ENCODE data around the gene TAF4B. TPM values are rescaled to one million over a fixed set of nuclear protein-coding genes. Genes with fewer than 3 reads are reported as not detected.
"Not testable (repeated sequence)": the region's sequence is repeated elsewhere in the genome, so short reads cannot be mapped to it uniquely, and the experiment has no call there.

TAF4B gene
- total and polyA plus RNA-seq, 5 donors from 2014 or later: 1.6 to 5.6 (median 4.6) TPM

GRCh38 chr18:26196605-26197004 lies 29.6 kb upstream of the TAF4B start:
- Histone ChIP-seq H3K4me3 (ENCODE audit: low read depth, low read length) (no peak overlapping the region), H3K27me3 (ENCODE audit: control insufficient read depth, insufficient read depth, low read length) (no peaks in the 10 kb centered on the region), H3K4me1 (ENCODE audit: control insufficient read depth, insufficient read depth, low read length, poor library complexity, severe bottlenecking) (no peaks in the 10 kb centered on the region), H3K9me3 (ENCODE audit: control insufficient read depth in 2 of 2, low read length in 2 of 2) (no peaks in the 10 kb centered on the region), H3K27ac (ENCODE audit: insufficient read depth, low read length, poor library complexity, severe bottlenecking) (no peak overlapping the region), H3K36me3 (ENCODE audit: control insufficient read depth, insufficient read depth, low read length) (no peaks in the 10 kb centered on the region)
- Mint-ChIP-seq H3K4me3 (no peak overlapping the region), H3K36me3 (no peaks in the 10 kb centered on the region), H3K27me3 (peaks cover 5% of the 10 kb centered on the region), H3K9me3 (no peaks in the 10 kb centered on the region), H3K27ac (peak overlapping the region in 1 of 3 donors; percentile 49), H3K4me1 (peaks cover 0 to 10% (median 6%) of the 10 kb centered on the region in 4 donors)
- DNase-seq (no peak), ATAC-seq (ENCODE audit: low read depth in 2 of 2) (no peak)

- ATAC-seq (ENCODE audit: low read depth in 2 of 2); H3K4me1 Mint-ChIP-seq; H3K9me3 Mint-ChIP-seq; H3K27me3 Mint-ChIP-seq; H3K4me3 ChIP-seq (ENCODE audit: low read depth, low read length); H3K4me1 ChIP-seq (ENCODE audit: control insufficient read depth, insufficient read depth, low read length, poor library complexity, severe bottlenecking); H3K27ac Mint-ChIP-seq; H3K27me3 ChIP-seq (ENCODE audit: control insufficient read depth, insufficient read depth, low read length); H3K36me3 Mint-ChIP-seq; H3K36me3 ChIP-seq (ENCODE audit: control insufficient read depth, insufficient read depth, low read length); DNase-seq; H3K27ac ChIP-seq (ENCODE audit: insufficient read depth, low read length, poor library complexity, severe bottlenecking); H3K9me3 ChIP-seq (ENCODE audit: control insufficient read depth in 2 of 2, low read length in 2 of 2); H3K4me3 Mint-ChIP-seq: not testable (repeated sequence)
These were observed 24.2 kb upstream of the TAF4B start for GRCh38 chr18:26202001-26202400.

- Histone ChIP-seq H3K9me3 (ENCODE audit: control insufficient read depth in 2 of 2, low read length in 2 of 2) (no peaks in the 10 kb centered on the region), H3K36me3 (ENCODE audit: control insufficient read depth, insufficient read depth, low read length) (no peaks in the 10 kb centered on the region), H3K4me3 (ENCODE audit: low read depth, low read length) (no peak overlapping the region), H3K4me1 (ENCODE audit: control insufficient read depth, insufficient read depth, low read length, poor library complexity, severe bottlenecking) (no peaks in the 10 kb centered on the region), H3K27ac (ENCODE audit: insufficient read depth, low read length, poor library complexity, severe bottlenecking) (no peak overlapping the region), H3K27me3 (ENCODE audit: control insufficient read depth, insufficient read depth, low read length) (no peaks in the 10 kb centered on the region)
- ATAC-seq (ENCODE audit: low read depth in 2 of 2) (no peak), DNase-seq (no peak)
- Mint-ChIP-seq H3K27me3 (peaks cover under 1% of the 10 kb centered on the region), H3K4me1 (peaks cover 0 to 2% (median 0%) of the 10 kb centered on the region in 4 donors), H3K27ac (peak overlapping the region in 1 of 3 donors; percentile 52), H3K36me3 (no peaks in the 10 kb centered on the region), H3K4me3 (no peak overlapping the region), H3K9me3 (no peaks in the 10 kb centered on the region)
These were observed 20.9 kb upstream of the TAF4B start for GRCh38 chr18:26205318-26205717.

GRCh38 chr18:26206488-26206887 lies 19.8 kb upstream of the TAF4B start:
- H3K4me3 Mint-ChIP-seq: no peak overlapping the region
- no peaks in the 10 kb centered on the region for H3K27me3 ChIP-seq (ENCODE audit: control insufficient read depth, insufficient read depth, low read length)
- no peaks in the 10 kb centered on the region for H3K4me1 ChIP-seq (ENCODE audit: control insufficient read depth, insufficient read depth, low read length, poor library complexity, severe bottlenecking)
- H3K9me3 Mint-ChIP-seq: no peaks in the 10 kb centered on the region
- H3K36me3 Mint-ChIP-seq: no peaks in the 10 kb centered on the region
- no peaks in the 10 kb centered on the region for H3K9me3 ChIP-seq (ENCODE audit: control insufficient read depth in 2 of 2, low read length in 2 of 2)
- no peak for ATAC-seq (ENCODE audit: low read depth in 2 of 2)
- H3K36me3 ChIP-seq (ENCODE audit: control insufficient read depth, insufficient read depth, low read length): no peaks in the 10 kb centered on the region
- H3K4me3 ChIP-seq (ENCODE audit: low read depth, low read length): no peak overlapping the region
- no peaks in the 10 kb centered on the region for H3K27me3 Mint-ChIP-seq
- no peak overlapping the region for H3K27ac Mint-ChIP-seq
- DNase-seq: no peak
- H3K27ac ChIP-seq (ENCODE audit: insufficient read depth, low read length, poor library complexity, severe bottlenecking): no peak overlapping the region
- peaks cover 0 to 2% (median 0%) of the 10 kb centered on the region in 4 donors for H3K4me1 Mint-ChIP-seq

DNA sequence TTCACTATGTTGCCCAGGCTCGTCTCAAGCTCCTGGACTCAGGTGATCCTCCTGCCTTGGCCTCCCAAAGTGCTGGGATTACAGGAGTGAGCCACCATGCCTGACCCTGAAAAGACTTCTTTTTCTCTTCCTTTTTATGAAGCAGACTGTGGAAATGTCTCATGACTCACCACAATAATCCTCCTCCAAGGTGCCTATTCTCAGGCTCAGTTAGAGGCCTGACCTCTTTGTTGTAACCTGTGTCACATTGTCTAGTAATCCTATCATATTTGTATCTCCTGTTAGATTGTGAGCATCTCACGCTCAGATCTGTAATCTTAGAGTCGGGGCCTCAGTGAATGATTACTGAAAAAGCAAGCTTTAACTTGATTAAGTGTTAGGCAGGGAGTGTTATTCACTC lies 18.3 kb upstream of the TAF4B start:
- no peaks in the 10 kb centered on the region for H3K4me1 ChIP-seq (ENCODE audit: control insufficient read depth, insufficient read depth, low read length, poor library complexity, severe bottlenecking)
- Mint-ChIP-seq H3K27me3 (peaks cover 5% of the 10 kb centered on the region), H3K4me1 (peaks cover 0 to 2% (median 0%) of the 10 kb centered on the region in 4 donors), H3K9me3 (no peaks in the 10 kb centered on the region), H3K27ac (no peak overlapping the region), H3K4me3 (no peak overlapping the region), H3K36me3 (no peaks in the 10 kb centered on the region)
- DNase-seq (no peak), ATAC-seq (ENCODE audit: low read depth in 2 of 2) (no peak)
- H3K9me3 ChIP-seq (ENCODE audit: control insufficient read depth in 2 of 2, low read length in 2 of 2): no peaks in the 10 kb centered on the region
- no peak overlapping the region for H3K27ac ChIP-seq (ENCODE audit: insufficient read depth, low read length, poor library complexity, severe bottlenecking)
- no peaks in the 10 kb centered on the region for H3K36me3 ChIP-seq (ENCODE audit: control insufficient read depth, insufficient read depth, low read length)
- no peaks in the 10 kb centered on the region for H3K27me3 ChIP-seq (ENCODE audit: control insufficient read depth, insufficient read depth, low read length)
- no peak overlapping the region for H3K4me3 ChIP-seq (ENCODE audit: low read depth, low read length)

DNA sequence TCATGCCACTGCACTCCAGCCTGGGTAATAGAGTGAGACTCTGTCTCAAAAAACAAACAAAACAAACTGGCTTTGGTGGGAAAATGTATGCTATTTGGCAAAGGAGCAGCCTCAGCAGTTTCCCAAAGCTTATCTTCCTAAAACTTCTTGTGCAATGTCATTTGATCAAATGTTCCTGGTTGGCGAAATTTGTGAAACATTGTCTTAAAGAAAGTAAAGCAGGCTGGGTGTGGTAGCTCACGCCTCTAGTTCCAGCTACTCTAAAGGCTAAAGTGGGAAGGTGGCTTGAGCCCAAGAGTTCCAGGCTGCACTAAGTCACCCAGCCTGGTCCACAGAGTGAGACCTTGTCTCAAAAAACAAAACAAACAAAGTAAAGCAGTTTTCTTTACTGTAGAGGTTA lies 17.3 kb upstream of the TAF4B start:
- ATAC-seq (ENCODE audit: low read depth in 2 of 2): no peak
- no peaks in the 10 kb centered on the region for H3K36me3 Mint-ChIP-seq
- DNase-seq: no peak
- no peak overlapping the region for H3K27ac Mint-ChIP-seq
- no peaks in the 10 kb centered on the region for H3K36me3 ChIP-seq (ENCODE audit: control insufficient read depth, insufficient read depth, low read length)
- peaks cover 5% of the 10 kb centered on the region for H3K27me3 Mint-ChIP-seq
- H3K27ac ChIP-seq (ENCODE audit: insufficient read depth, low read length, poor library complexity, severe bottlenecking): no peak overlapping the region
- no peaks in the 10 kb centered on the region for H3K27me3 ChIP-seq (ENCODE audit: control insufficient read depth, insufficient read depth, low read length)
- no peak overlapping the region for H3K4me3 ChIP-seq (ENCODE audit: low read depth, low read length)
- H3K9me3 ChIP-seq (ENCODE audit: control insufficient read depth in 2 of 2, low read length in 2 of 2): no peaks in the 10 kb centered on the region
- peaks cover 0 to 2% (median 0%) of the 10 kb centered on the region in 4 donors for H3K4me1 Mint-ChIP-seq
- H3K9me3 Mint-ChIP-seq: no peaks in the 10 kb centered on the region
- H3K4me3 Mint-ChIP-seq: no peak overlapping the region
- H3K4me1 ChIP-seq (ENCODE audit: control insufficient read depth, insufficient read depth, low read length, poor library complexity, severe bottlenecking): no peaks in the 10 kb centered on the region

DNA sequence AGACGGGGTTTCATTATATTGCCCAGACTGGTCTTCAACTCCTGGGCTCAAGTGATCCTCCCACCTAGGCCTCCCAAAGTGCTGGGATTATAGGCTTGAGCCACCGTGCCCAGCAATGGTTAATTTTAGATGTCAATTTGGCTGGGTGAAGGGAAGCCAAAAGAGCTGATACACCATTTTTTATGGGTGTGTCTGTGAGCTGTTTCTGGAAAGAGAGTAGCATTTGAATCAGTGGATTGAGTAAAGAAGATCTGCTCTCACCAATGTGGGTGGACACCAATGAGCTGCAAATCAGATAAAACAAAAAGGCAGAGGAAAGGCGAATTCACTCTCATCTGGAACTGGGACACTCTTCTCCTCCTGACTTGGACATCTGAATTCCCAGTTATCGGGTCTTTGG lies 16.1 kb upstream of the TAF4B start:
- H3K36me3 ChIP-seq (ENCODE audit: control insufficient read depth, insufficient read depth, low read length): no peaks in the 10 kb centered on the region
- DNase-seq (no peak), ATAC-seq (ENCODE audit: low read depth in 2 of 2) (no peak)
- H3K27ac ChIP-seq (ENCODE audit: insufficient read depth, low read length, poor library complexity, severe bottlenecking): no peak overlapping the region
- Mint-ChIP-seq H3K9me3 (peaks cover 0 to 2% (median 0%) of the 10 kb centered on the region in 7 donors), H3K4me3 (no peak overlapping the region), H3K27ac (no peak overlapping the region), H3K36me3 (no peaks in the 10 kb centered on the region), H3K27me3 (peaks cover 6% of the 10 kb centered on the region), H3K4me1 (peaks cover 4 to 11% (median 6%) of the 10 kb centered on the region in 4 donors)
- no peak overlapping the region for H3K4me3 ChIP-seq (ENCODE audit: low read depth, low read length)
- H3K4me1 ChIP-seq (ENCODE audit: control insufficient read depth, insufficient read depth, low read length, poor library complexity, severe bottlenecking): peaks cover 11% of the 10 kb centered on the region
- H3K27me3 ChIP-seq (ENCODE audit: control insufficient read depth, insufficient read depth, low read length): no peaks in the 10 kb centered on the region
- H3K9me3 ChIP-seq (ENCODE audit: control insufficient read depth in 2 of 2, low read length in 2 of 2): no peaks in the 10 kb centered on the region

GRCh38 chr18:26215247-26215970 lies 10.8 kb upstream of the TAF4B start:
- no peak overlapping the region for H3K27ac ChIP-seq (ENCODE audit: insufficient read depth, low read length, poor library complexity, severe bottlenecking)
- peaks cover 27% of the 10 kb centered on the region for H3K27me3 Mint-ChIP-seq
- H3K27ac Mint-ChIP-seq: peak overlapping the region; percentile 76 to 86 (median 78)
- peak overlapping the region; percentile 77 for H3K4me3 ChIP-seq (ENCODE audit: low read depth, low read length)
- peaks cover 20% of the 10 kb centered on the region for H3K4me1 ChIP-seq (ENCODE audit: control insufficient read depth, insufficient read depth, low read length, poor library complexity, severe bottlenecking)
- ATAC-seq (ENCODE audit: low read depth in 2 of 2): peak; percentile 98
- DNase-seq: peak; percentile 9 to 80 (median 74)
- H3K27me3 ChIP-seq (ENCODE audit: control insufficient read depth, insufficient read depth, low read length): no peaks in the 10 kb centered on the region
- no peaks in the 10 kb centered on the region for H3K36me3 ChIP-seq (ENCODE audit: control insufficient read depth, insufficient read depth, low read length)
- no peaks in the 10 kb centered on the region for H3K9me3 ChIP-seq (ENCODE audit: control insufficient read depth in 2 of 2, low read length in 2 of 2)
- H3K4me1 Mint-ChIP-seq: peaks cover 10 to 26% (median 13%) of the 10 kb centered on the region in 4 donors
- H3K4me3 Mint-ChIP-seq: peak overlapping the region; percentile 16 to 83 (median 71)
- H3K36me3 Mint-ChIP-seq: no peaks in the 10 kb centered on the region
- peaks cover 0 to 2% (median 0%) of the 10 kb centered on the region in 7 donors for H3K9me3 Mint-ChIP-seq
